Epithelial cell of proximal tubule (primary cell): ENCODE results near the gene JMJD7. TPM values are rescaled to one million over a fixed set of nuclear protein-coding genes. Genes with fewer than 3 reads are reported as not detected.

Source experiments
- DNase-seq: peaks from one replicate; pipeline ENCODE4 v3.0.0-alpha.2; 2011; ENCODE audit warnings: low read depth
- H3K4me3 ChIP-seq: 2 replicates; pipeline ENCODE4 v1.5.1; 2011; ENCODE audit warnings: low read depth, mild to moderate bottlenecking, low read length
- total RNA-seq: library from RNA; depleted of rRNA; stranded (reverse); fragments of >200 nt; gene quantifications from 2 replicates; pipeline ENCODE4 v1.2.3, GENCODE V29; 2015
- TF ChIP-seq, protein P1 (sequence below): conservative IDR thresholded peaks from 2 replicates; pipeline ENCODE4 v1.5.1; 2012; ENCODE audit warnings: low read depth, mild to moderate bottlenecking, low read length

JMJD7 gene
- total RNA-seq, 1 donor from 2014 or later, result 6.6 TPM

DNA sequence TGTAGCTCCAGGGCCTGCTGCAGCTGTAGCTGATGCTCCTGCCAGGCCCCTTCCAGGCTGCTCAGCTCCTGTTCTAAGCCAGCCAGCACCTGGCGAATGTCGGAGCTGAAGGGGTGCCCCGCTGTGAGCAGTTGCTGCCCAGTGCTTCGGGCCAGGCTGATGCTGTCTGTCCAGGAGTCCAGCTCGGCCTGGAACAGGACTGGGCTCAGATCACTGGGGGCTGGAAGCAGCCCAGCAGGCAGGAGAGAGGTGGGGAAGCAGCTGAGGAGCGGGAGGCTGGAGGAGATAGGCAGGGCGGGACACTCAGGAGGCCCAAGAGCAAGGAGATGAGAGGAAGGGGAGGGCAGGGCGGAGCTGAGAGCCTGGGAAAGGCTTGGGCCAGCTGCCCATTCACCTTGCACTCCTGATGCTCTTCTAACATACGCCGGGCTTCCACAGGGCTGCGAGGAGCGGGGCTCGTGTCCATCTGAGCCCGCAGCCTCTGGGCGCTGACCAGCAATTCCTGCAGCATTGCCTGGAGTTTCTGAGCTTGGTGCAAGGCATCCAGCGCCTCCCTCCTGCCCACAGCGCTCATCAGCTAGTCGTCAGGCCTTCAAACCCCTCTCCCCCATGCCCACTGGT, 34.0 kb downstream of the JMJD7 start:
- DNase-seq, result no peak
- TF ChIP-seq, protein P1, sequence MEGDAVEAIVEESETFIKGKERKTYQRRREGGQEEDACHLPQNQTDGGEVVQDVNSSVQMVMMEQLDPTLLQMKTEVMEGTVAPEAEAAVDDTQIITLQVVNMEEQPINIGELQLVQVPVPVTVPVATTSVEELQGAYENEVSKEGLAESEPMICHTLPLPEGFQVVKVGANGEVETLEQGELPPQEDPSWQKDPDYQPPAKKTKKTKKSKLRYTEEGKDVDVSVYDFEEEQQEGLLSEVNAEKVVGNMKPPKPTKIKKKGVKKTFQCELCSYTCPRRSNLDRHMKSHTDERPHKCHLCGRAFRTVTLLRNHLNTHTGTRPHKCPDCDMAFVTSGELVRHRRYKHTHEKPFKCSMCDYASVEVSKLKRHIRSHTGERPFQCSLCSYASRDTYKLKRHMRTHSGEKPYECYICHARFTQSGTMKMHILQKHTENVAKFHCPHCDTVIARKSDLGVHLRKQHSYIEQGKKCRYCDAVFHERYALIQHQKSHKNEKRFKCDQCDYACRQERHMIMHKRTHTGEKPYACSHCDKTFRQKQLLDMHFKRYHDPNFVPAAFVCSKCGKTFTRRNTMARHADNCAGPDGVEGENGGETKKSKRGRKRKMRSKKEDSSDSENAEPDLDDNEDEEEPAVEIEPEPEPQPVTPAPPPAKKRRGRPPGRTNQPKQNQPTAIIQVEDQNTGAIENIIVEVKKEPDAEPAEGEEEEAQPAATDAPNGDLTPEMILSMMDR, result no peak
- no peak overlapping the region for H3K4me3 ChIP-seq

DNA sequence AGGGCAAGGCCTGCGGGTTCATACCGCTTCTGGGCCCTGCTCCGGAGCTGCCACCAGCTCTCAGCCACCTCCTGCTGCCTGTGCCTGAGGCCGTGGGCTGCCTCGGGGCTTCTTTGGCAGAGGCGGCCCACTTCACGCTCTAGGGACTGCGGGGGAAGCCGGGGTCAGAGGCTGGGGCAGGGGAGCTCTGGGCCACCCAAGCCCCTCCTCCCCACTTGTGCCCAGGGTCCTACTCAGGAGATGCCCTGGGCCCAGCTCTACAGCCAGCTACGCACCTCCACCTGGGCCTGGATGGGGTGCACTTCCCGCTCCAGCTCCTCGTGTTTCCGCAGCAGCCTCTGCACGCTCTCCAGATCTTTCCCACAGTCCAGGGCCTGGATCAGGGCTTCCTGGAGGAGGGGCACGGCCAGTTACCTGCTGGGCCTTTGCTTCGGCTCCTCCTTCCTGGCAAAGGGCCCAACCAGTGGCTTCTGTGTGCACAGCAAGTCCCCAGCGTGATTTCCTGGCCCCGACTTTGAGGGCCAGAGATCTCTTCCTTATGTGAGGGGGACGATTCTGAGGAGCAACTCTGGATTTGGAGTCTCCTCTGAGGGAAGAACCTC, 34.7 kb downstream of the JMJD7 start:
- TF ChIP-seq, protein P1, result no peak
- no peak overlapping the region for H3K4me3 ChIP-seq
- DNase-seq, result no peak

DNA sequence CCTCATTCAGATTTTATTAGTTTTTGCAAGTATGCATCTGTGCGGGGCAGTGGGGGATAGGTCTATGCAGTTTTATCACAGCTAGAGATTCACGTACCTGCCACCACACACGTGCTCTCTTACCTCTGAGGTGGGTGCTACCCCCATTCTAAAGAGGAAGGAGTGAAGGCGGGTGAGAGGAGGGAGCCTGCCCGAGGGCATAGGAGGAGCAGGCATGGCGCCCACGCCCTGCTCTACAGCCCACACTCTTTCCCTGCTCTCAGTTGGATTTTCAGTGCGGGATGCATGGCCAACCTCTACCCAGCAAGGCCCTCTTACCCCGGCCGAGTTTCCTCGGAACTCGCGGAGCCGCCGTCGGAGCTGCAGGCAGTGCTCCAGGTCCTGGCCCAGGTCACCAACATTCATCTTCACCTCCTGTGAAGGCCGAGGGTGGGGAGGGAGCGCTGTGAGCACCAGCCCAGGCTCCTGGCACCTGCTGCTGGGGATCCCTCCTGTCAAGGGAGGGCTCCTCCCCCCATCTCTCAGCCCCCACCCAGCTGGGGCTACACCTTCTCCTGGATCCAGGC, 37.7 kb downstream of the JMJD7 start:
- TF ChIP-seq, protein P1, result no peak
- DNase-seq, result no peak
- H3K4me3 ChIP-seq, result no peak overlapping the region

DNA sequence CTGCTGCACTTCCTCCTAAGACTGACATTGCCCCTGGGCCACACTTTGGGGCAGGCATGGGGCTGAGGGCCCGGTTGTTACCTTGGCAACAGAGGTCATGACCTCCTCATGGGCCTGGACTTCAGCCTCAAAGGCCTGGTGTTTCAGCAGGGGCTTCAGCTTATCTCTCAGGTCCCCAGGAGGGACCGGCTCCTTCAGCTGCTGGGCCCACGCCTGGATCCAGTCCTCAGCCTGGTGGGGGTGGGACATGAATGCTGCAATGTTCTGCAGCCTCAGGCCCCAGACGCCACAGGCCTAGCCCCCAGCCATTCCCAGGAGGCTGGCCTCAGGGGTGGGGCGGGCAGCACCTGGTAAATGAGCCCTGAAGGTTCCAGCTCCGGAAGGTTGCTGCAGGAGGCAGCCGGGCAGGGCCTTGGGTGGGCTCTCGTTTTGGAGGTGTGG, 38.4 kb downstream of the JMJD7 start:
- TF ChIP-seq, protein P1, result no peak
- no peak overlapping the region for H3K4me3 ChIP-seq
- no peak for DNase-seq

DNA sequence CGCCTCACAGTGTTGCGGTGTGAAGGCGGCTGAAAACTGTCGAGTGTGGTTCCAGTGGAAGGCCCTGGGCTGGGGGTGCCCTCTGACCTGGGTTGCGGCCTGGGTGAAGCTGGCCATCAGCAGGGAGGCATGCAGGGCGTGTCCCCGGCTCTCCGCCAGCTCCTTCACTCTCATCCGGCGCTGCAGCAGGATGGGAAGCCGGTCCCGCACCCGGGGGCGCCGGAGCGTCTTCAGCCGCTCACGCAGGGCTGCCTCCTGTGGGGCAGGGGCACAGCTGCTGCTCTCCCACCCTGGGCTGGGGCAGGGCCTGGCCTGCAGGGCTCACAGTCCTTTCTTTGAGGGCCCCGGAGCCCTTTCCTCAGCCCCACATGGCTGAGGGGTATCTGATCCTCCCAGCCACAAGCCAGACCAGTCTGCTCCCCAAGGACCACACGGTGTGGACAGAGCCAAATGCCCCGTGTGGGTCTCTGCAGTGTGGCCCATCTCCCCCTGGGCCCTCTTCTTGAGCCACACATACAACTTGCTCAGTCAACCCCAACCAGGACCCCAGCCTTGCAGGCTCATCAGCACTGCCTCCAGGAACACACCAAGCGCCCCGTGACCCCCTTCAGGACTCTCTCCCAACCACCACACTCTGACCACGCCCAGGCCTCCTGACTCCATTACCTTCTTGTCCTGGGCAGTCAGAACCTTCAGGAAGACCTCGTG, 39.1 kb downstream of the JMJD7 start:
- DNase-seq, result no peak
- no peak overlapping the region for H3K4me3 ChIP-seq
- TF ChIP-seq, protein P1, result no peak

DNA sequence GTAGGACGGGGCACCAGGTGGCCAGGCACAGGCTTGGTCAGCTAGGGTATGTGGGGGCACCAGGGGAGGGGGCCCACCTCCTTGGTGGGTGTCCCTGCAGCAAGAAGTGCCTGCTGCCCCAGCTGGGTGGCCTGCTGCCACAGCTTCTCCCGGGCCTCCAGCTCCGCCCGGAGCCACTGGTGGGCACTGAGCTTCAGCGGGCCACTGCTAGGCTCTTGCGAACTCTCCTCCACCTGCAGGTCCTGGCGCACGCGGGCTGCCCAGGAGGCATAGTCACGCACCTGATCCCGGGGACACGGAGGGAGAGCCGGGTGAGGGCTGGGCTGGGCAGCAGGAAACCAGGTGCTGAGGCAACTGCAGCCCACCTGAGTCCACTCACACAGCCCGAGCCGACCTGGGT, 40.4 kb downstream of the JMJD7 start:
- no peak for DNase-seq
- TF ChIP-seq, protein P1, result no peak
- no peak overlapping the region for H3K4me3 ChIP-seq
